Suprapubic skin (tissue), 3 donors: ENCODE measurements around the gene HTR3C.

ENCODE experiments used
- CTCF ChIP-seq, 2 donors: fragments of 200-600 bp in 1 of 2; fragments of 450-650 bp in 1 of 2; sonication (generic) in 1 of 2; IDR thresholded peaks; one replicate each; pipeline ENCODE4 v1.5.1; 2016 to 2019; ENCODE audit warnings: antibody characterized with exemption in 2 of 2, mild to moderate bottlenecking in 1 of 2, moderate library complexity in 1 of 2
- EP300 ChIP-seq: sonication (generic); formaldehyde crosslinking; IDR thresholded peaks from one replicate; pipeline ENCODE4 v1.6.1; 2017; ENCODE audit warnings: antibody characterized with exemption
- POLR2A ChIP-seq, 2 donors: fragments of 450-650 bp; IDR thresholded peaks; one replicate each; pipeline ENCODE4 v1.6.1; 2017; ENCODE audit warnings: antibody characterized with exemption in 2 of 2, mild to moderate bottlenecking in 2 of 2, moderate library complexity in 2 of 2

GRCh38 chr3:184050217-184050847 is 2.5 kb upstream of the HTR3C start:
- TF ChIP-seq CTCF (IDR thresholded peaks at IDR 0.05): no peak
- no peak for TF ChIP-seq EP300
- no peak for TF ChIP-seq POLR2A (IDR thresholded peaks at IDR 0.05)
